Transverse colon (tissue), 4 donors: ENCODE measurements around the gene RSAD1. TPM values are rescaled to one million over a fixed set of nuclear protein-coding genes. Genes with fewer than 3 reads are reported as not detected.

Source experiments
- DNase-seq: peaks from one replicate; pipeline ENCODE4 v3.0.0-alpha.2; 2019
- H3K27ac ChIP-seq, 4 donors: fragments of 200-600 bp; sonication (generic); 2 replicates each; pipeline ENCODE4 v1.5.1; 2016 to 2018; ENCODE audit warnings: inconsistent platforms in 4 of 4
- H3K27me3 ChIP-seq: fragments of 200-600 bp; sonication (generic); 2 replicates; pipeline ENCODE4 v1.5.1; 2017; ENCODE audit warnings: inconsistent platforms
- H3K36me3 ChIP-seq, 4 donors: fragments of 200-600 bp; sonication (generic); 2 replicates each; pipeline ENCODE4 v1.5.1; 2017 to 2019; ENCODE audit warnings: inconsistent platforms in 4 of 4
- H3K4me1 ChIP-seq, 4 donors: fragments of 200-600 bp; sonication (generic); 2 replicates each; pipeline ENCODE4 v1.5.1; 2017 to 2020; ENCODE audit warnings: inconsistent platforms in 4 of 4
- H3K4me3 ChIP-seq, 4 donors: fragments of 200-600 bp; sonication (generic); 1 replicate in 1 of 4; 2 replicates in 3 of 4; pipeline versions ENCODE4 v1.5.1 to v1.6.1; 2017 to 2019; ENCODE audit warnings: inconsistent platforms in 4 of 4
- H3K9me3 ChIP-seq, 2 donors: fragments of 200-600 bp; sonication (generic); 2 replicates each; pipeline ENCODE4 v1.5.1; 2017 to 2019; ENCODE audit warnings: inconsistent platforms in 2 of 2
- CTCF ChIP-seq, 5 experiments: fragments of 200-600 bp in 3 of 5; fragments of 450-650 bp in 2 of 5; sonication (generic) in 3 of 5; IDR thresholded peaks; 1 replicate in 2 of 5; 2 replicates in 3 of 5; pipeline ENCODE4 v1.5.1; 2016 to 2017; ENCODE audit warnings: antibody characterized with exemption in 5 of 5, inconsistent platforms in 3 of 5, mild to moderate bottlenecking in 2 of 5, moderate library complexity in 1 of 5
- EP300 ChIP-seq: sonication (generic); formaldehyde crosslinking; IDR thresholded peaks from one replicate; pipeline ENCODE4 v1.6.1; 2017; ENCODE audit warnings: antibody characterized with exemption, low read depth
- POLR2A ChIP-seq: fragments of 450-650 bp; IDR thresholded peaks from one replicate; pipeline ENCODE4 v1.6.1; 2016; ENCODE audit warnings: antibody characterized with exemption, mild to moderate bottlenecking, moderate library complexity
- POLR2AphosphoS5 ChIP-seq, 3 donors: sonication (generic); formaldehyde crosslinking; IDR thresholded peaks; one replicate each; pipeline ENCODE4 v1.6.1; 2016; ENCODE audit warnings: antibody characterized with exemption in 3 of 3
- WGBS, 2 donors: methylation state at CpG; one replicate each; pipeline ENCODE4 v1.1.5; 2018; ENCODE audit warnings: low coverage in 1 of 2; 5-methylcytosine and 5-hydroxymethylcytosine counted together
- in situ Hi-C, 4 donors: fragments of 200-750 bp; cut with MboI; loops; one replicate each; pipeline versions ENCODE4 v1.15.0 to v1.15.1; 2017; ENCODE audit warnings: low sequenced_read_pairs in 3 of 4, low pct_ligation_motif_present in 1 of 4, low pct_unique_long_range_greater_than_20kb in 1 of 4
- intact Hi-C: fragments of 100-400 bp; cut with DNase I; formaldehyde crosslinking; loops from one replicate; pipeline ENCODE4 v1.15.1; 2023; ENCODE audit warnings: low total_unique reads
- total RNA-seq, 4 donors: library from RNA; depleted of rRNA; stranded (reverse); fragments of >200 nt; gene quantifications; one replicate each; pipeline ENCODE4 v1.1.0, GENCODE V29; 2016

RSAD1 gene
- total RNA-seq, 4 donors from 2014 or later: 19.1 to 35.6 (median 28.2) TPM

GRCh38 chr17:50457621-50458020 lies 21.0 kb upstream of the RSAD1 start:
- Histone ChIP-seq H3K27ac (peak overlapping the region in 3 of 4 donors; percentile 8 to 54 (median 34)), H3K4me1 (peaks cover 0 to 65% (median 23%) of the 10 kb centered on the region in 4 donors), H3K27me3 (no peaks in the 10 kb centered on the region), H3K4me3 (no peak overlapping the region), H3K36me3 (no peaks in the 10 kb centered on the region), H3K9me3 (no peaks in the 10 kb centered on the region)
- no peak for TF ChIP-seq POLR2A
- TF ChIP-seq CTCF (IDR thresholded peaks at IDR 0.05): no peak
- TF ChIP-seq EP300: no peak
- TF ChIP-seq POLR2AphosphoS5 (IDR thresholded peaks at IDR 0.05): no peak
- in situ Hi-C loops (no loop called here), intact Hi-C loops (no loop called here)
- DNase-seq: no peak
- 97 to 100% methylated on average over 1 to 4 of the region's 4 CpGs for WGBS, 2 donors

GRCh38 chr17:50458270-50458669 lies 20.4 kb upstream of the RSAD1 start:
- 67 to 85% methylated on average over 3 of the region's 3 CpGs for WGBS, 2 donors
- TF ChIP-seq POLR2A (no peak), EP300 (no peak), POLR2AphosphoS5 (IDR thresholded peaks at IDR 0.05) (no peak)
- in situ Hi-C loops: no loop called here
- H3K4me3 ChIP-seq: no peak overlapping the region
- intact Hi-C loops: no loop called here
- H3K27ac ChIP-seq: peak overlapping the region in 2 of 4 donors; percentile 26 to 38
- no peaks in the 10 kb centered on the region for H3K9me3 ChIP-seq
- DNase-seq: no peak
- peaks cover 0 to 59% (median 17%) of the 10 kb centered on the region in 4 donors for H3K4me1 ChIP-seq
- no peaks in the 10 kb centered on the region for H3K36me3 ChIP-seq
- no peaks in the 10 kb centered on the region for H3K27me3 ChIP-seq

- peak overlapping the region in 2 of 4 donors; percentile 26 to 38 for H3K27ac ChIP-seq
- peak; percentile 53 for DNase-seq
- peaks cover 0 to 51% (median 13%) of the 10 kb centered on the region in 4 donors for H3K4me1 ChIP-seq
- no peaks in the 10 kb centered on the region for H3K9me3 ChIP-seq
- no peak overlapping the region for H3K4me3 ChIP-seq
- H3K36me3 ChIP-seq: no peaks in the 10 kb centered on the region
- in situ Hi-C loops: no loop called here
- no peaks in the 10 kb centered on the region for H3K27me3 ChIP-seq
- intact Hi-C loops: no loop called here
- 72 to 100% methylated on average over 2 to 16 of the region's 16 CpGs for WGBS, 2 donors
- no peak for TF ChIP-seq CTCF (IDR thresholded peaks at IDR 0.05)
- no peak for TF ChIP-seq EP300
- TF ChIP-seq POLR2A: no peak
- no peak for TF ChIP-seq POLR2AphosphoS5 (IDR thresholded peaks at IDR 0.05)
Measured at GRCh38 chr17:50458701-50459676, 19.7 kb upstream of the RSAD1 start.

GRCh38 chr17:50459756-50460155 lies 18.9 kb upstream of the RSAD1 start:
- Histone ChIP-seq H3K27ac (peak overlapping the region in 1 of 4 donors; percentile 10), H3K36me3 (no peaks in the 10 kb centered on the region), H3K4me1 (peaks cover 0 to 44% (median 10%) of the 10 kb centered on the region in 4 donors), H3K9me3 (no peaks in the 10 kb centered on the region), H3K27me3 (no peaks in the 10 kb centered on the region), H3K4me3 (no peak overlapping the region)
- intact Hi-C loops (no loop called here), in situ Hi-C loops (no loop called here)
- WGBS, 2 donors: 90 to 100% methylated on average over 1 to 4 of the region's 4 CpGs
- DNase-seq: no peak
- no peak for TF ChIP-seq CTCF (IDR thresholded peaks at IDR 0.05)
- TF ChIP-seq EP300: no peak
- TF ChIP-seq POLR2AphosphoS5 (IDR thresholded peaks at IDR 0.05): no peak
- no peak for TF ChIP-seq POLR2A
